GM20000 (cell line): ENCODE measurements around the gene ANAPC15.
"Not testable (repeated sequence)": the region's sequence is repeated elsewhere in the genome, so short reads cannot be mapped to it uniquely, and the experiment has no call there.

ENCODE experiments used
- DNase-seq: peaks from one replicate; pipeline ENCODE4 v3.0.0; 2012; ENCODE audit warnings: low spot score
- CTCF ChIP-seq: IDR thresholded peaks from 2 replicates; pipeline ENCODE4 v1.5.1; 2012; ENCODE audit warnings: mild to moderate bottlenecking, control low read depth; ENCODE audit errors: extremely low read depth, missing control alignments

ANAPC15 gene

GRCh38 chr11:72135891-72136683, 23.6 kb upstream of the ANAPC15 start:
- no peak for TF ChIP-seq CTCF
- no peak for DNase-seq

- DNase-seq = not testable (repeated sequence)
Observed at GRCh38 chr11:72135473-72135872, 23.0 kb upstream of the ANAPC15 start, which contains the start of gene FOLR3. Gene FOLR3, plus strand, starts transcription at chr11:72135725. Its CDS starts 228 bp downstream, at chr11:72135953.

- DNase-seq = no peak
- TF ChIP-seq CTCF = no peak
Observed at GRCh38 chr11:72132646-72133045, 20.2 kb upstream of the ANAPC15 start.

GRCh38 chr11:72129381-72129780, 16.9 kb upstream of the ANAPC15 start:
- no peak for TF ChIP-seq CTCF
- DNase-seq = no peak

- TF ChIP-seq CTCF = no peak
- DNase-seq = no peak
Observed at GRCh38 chr11:72127923-72128322, 15.4 kb upstream of the ANAPC15 start.

GRCh38 chr11:72125956-72126355, 13.5 kb upstream of the ANAPC15 start:
- no peak for DNase-seq
- TF ChIP-seq CTCF = no peak

- TF ChIP-seq CTCF = no peak
- DNase-seq = no peak
Observed at GRCh38 chr11:72124046-72124445, 11.6 kb upstream of the ANAPC15 start.

GRCh38 chr11:72123117-72123653, 10.7 kb upstream of the ANAPC15 start:
- no peak for TF ChIP-seq CTCF
- no peak for DNase-seq
